ENCODE results near the gene MAP1LC3B2. TPM values are rescaled to one million over a fixed set of nuclear protein-coding genes. Genes with fewer than 3 reads are reported as not detected.

MAP1LC3B2 gene
- total and polyA plus RNA-seq, 2 donors from 2014 or later: 2.1 to 4.5 TPM

- H3K4me1 ChIP-seq (ENCODE audit: control insufficient read depth in 2 of 3, insufficient read depth in 2 of 3, low read depth in 1 of 3, low read length in 3 of 3): peaks cover 4 to 12% (median 6%) of the 10 kb centered on the region in 3 donors
- no peaks in the 10 kb centered on the region for H3K27me3 ChIP-seq (ENCODE audit: control insufficient read depth, insufficient read depth, low read length)
- FAIRE-seq: no peak
- no peaks in the 10 kb centered on the region for H3K36me3 ChIP-seq (ENCODE audit: control insufficient read depth in 2 of 3, insufficient read depth in 3 of 3, low read length in 3 of 3)
- intact Hi-C loops (cut with DNase I): no loop called here
- peak overlapping the region in 1 of 2 donors; percentile 32 for H3K27ac ChIP-seq (ENCODE audit: low read depth in 2 of 2, low read length in 2 of 2)
- no peak overlapping the region for H3K4me3 ChIP-seq (ENCODE audit: low read length in 3 of 3)
- no peak for DNase-seq
- no peaks in the 10 kb centered on the region for H3K9me3 ChIP-seq (ENCODE audit: control insufficient read depth in 2 of 3, insufficient read depth in 1 of 3, low read length in 3 of 3)
- H3K9ac ChIP-seq (ENCODE audit: low read length in 3 of 3): no peak overlapping the region
- no peak for TF ChIP-seq CTCF (IDR thresholded peaks at IDR 0.05; ENCODE audit: borderline replicate concordance, extremely low read depth, insufficient read depth)
Measured at GRCh38 chr12:116539361-116539771, 19.8 kb upstream of the MAP1LC3B2 start.

GRCh38 chr12:116539905-116540482, 19.2 kb upstream of the MAP1LC3B2 start:
- H3K9me3 ChIP-seq (ENCODE audit: control insufficient read depth in 2 of 3, insufficient read depth in 1 of 3, low read length in 3 of 3): no peaks in the 10 kb centered on the region
- peak overlapping the region in 1 of 3 donors; percentile 25 for H3K4me3 ChIP-seq (ENCODE audit: low read length in 3 of 3)
- no peak overlapping the region for H3K9ac ChIP-seq (ENCODE audit: low read length in 3 of 3)
- no peak for FAIRE-seq
- intact Hi-C loops (cut with DNase I): no loop called here
- TF ChIP-seq CTCF (IDR thresholded peaks at IDR 0.05; ENCODE audit: borderline replicate concordance, extremely low read depth, insufficient read depth): no peak
- H3K27me3 ChIP-seq (ENCODE audit: control insufficient read depth, insufficient read depth, low read length): no peaks in the 10 kb centered on the region
- peaks cover 4 to 9% (median 6%) of the 10 kb centered on the region in 3 donors for H3K4me1 ChIP-seq (ENCODE audit: control insufficient read depth in 2 of 3, insufficient read depth in 2 of 3, low read depth in 1 of 3, low read length in 3 of 3)
- peak in 4 of 5 donors; percentile 71 to 95 (median 88) for DNase-seq
- peak overlapping the region in 1 of 2 donors; percentile 32 for H3K27ac ChIP-seq (ENCODE audit: low read depth in 2 of 2, low read length in 2 of 2)
- no peaks in the 10 kb centered on the region for H3K36me3 ChIP-seq (ENCODE audit: control insufficient read depth in 2 of 3, insufficient read depth in 3 of 3, low read length in 3 of 3)

- Histone ChIP-seq H3K4me1 (ENCODE audit: control insufficient read depth in 2 of 3, insufficient read depth in 2 of 3, low read depth in 1 of 3, low read length in 3 of 3) (peaks cover 4 to 9% (median 6%) of the 10 kb centered on the region in 3 donors), H3K9ac (ENCODE audit: low read length in 3 of 3) (no peak overlapping the region)
- no peak for TF ChIP-seq CTCF (IDR thresholded peaks at IDR 0.05; ENCODE audit: borderline replicate concordance, extremely low read depth, insufficient read depth)
Measured at GRCh38 chr12:116540622-116541152, 18.5 kb upstream of the MAP1LC3B2 start.

More at GRCh38 chr12:116540622-116541152, 18.5 kb upstream of the MAP1LC3B2 start:
- Histone ChIP-seq H3K4me3 (ENCODE audit: low read length in 3 of 3) (peak overlapping the region in 1 of 3 donors; percentile 21), H3K27me3 (ENCODE audit: control insufficient read depth, insufficient read depth, low read length) (no peaks in the 10 kb centered on the region), H3K9me3 (ENCODE audit: control insufficient read depth in 2 of 3, insufficient read depth in 1 of 3, low read length in 3 of 3) (no peaks in the 10 kb centered on the region), H3K27ac (ENCODE audit: low read depth in 2 of 2, low read length in 2 of 2) (no peak overlapping the region), H3K36me3 (ENCODE audit: control insufficient read depth in 2 of 3, insufficient read depth in 3 of 3, low read length in 3 of 3) (no peaks in the 10 kb centered on the region)
- no peak for DNase-seq
- no peak for FAIRE-seq
- intact Hi-C loops (cut with DNase I): no loop called here

Measured in kidney (tissue), 14 donors.